Measurements from ENCODE around the gene XRCC5.

DNA sequence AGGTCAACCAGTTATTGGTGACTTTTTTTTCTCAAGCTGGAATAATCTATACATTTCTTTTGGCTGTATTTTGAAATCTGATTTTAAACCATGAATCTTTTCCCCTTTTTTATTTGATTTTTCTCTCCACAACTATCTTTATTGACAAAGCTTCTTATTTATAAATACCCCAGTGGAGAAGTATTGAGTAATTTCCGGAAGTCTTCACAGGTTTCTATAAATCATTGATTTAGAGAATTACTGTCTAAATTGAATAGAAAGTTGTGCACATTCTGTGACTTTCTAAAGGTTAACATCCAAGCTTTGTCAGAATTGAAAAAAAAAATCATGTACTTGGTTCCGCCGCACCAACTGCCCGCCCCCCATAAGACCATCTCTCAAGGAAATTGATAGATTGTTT, 39.8 kb downstream of the XRCC5 start:
- no peak for TF ChIP-seq POLR2AphosphoS5 (IDR thresholded peaks at IDR 0.05; ENCODE audit: borderline replicate concordance, low read depth, low read length)
- no peak for TF ChIP-seq EZH2 (IDR thresholded peaks at IDR 0.05)
